Measurements from ENCODE around the gene SLC25A13. TPM values are rescaled to one million over a fixed set of nuclear protein-coding genes. Genes with fewer than 3 reads are reported as not detected.

The SLC25A13 gene
- total and polyA plus RNA-seq, 2 of the 13 experiments (the other 11 are each of a cell fraction or from before 2014, with no cell fraction given) = 36.2 to 84.9 TPM

DNA sequence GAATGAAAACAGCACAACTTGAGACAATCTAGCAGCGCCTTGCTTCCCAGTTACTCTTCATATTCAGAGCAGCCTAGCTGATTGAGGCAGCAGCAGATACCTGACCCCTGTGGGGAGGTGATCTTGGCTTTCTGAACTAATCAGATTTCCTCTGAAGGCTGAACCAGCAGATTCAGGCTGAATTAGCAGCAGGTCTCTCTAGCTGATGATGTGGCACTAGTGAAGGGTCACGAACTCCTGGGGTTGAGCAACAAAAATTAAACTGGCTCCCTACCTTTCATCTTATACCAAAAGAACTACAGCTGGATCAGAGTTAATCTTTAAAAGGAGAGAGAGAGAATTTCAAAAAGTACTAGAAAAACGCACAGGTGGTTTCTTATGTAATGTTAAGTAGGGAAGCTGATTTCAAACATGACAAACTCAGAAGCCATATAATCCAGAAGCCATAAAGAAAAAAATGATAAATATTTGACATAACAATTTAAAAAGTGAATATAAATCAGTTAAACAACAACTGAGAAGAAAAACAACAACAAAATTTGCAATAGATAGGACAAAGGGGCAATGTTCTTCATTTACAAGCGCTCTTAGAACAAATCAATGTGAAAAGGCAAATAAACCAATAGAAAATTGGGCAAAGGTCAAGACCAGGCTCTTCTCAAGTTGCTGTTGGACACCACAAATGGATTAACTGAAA is 13.5 kb downstream of the SLC25A13 start (continued):
- TF ChIP-seq ZNF710 (CRISPR knock-in tag; IDR thresholded peaks at IDR 0.05; ENCODE audit: borderline replicate concordance) = 0 out of 2 replicates have a peak, but pooled peaks have one; percentile 42
- TF ChIP-seq CENPBD1 (CRISPR knock-in tag; IDR thresholded peaks at IDR 0.05; ENCODE audit: borderline replicate concordance, low read depth) = no peak
- TF ChIP-seq NR2F1 (CRISPR knock-in tag; IDR thresholded peaks at IDR 0.05) = 0 out of 4 replicates have a peak, but pooled peaks of 1 of the 2 experiments have one; percentile 9
- peak; percentile 32; the same call in 1 of the 2 replicates for TF ChIP-seq MAFF (IDR thresholded peaks at IDR 0.05; ENCODE audit: low read depth, low read length)
- TF ChIP-seq, protein P1, sequence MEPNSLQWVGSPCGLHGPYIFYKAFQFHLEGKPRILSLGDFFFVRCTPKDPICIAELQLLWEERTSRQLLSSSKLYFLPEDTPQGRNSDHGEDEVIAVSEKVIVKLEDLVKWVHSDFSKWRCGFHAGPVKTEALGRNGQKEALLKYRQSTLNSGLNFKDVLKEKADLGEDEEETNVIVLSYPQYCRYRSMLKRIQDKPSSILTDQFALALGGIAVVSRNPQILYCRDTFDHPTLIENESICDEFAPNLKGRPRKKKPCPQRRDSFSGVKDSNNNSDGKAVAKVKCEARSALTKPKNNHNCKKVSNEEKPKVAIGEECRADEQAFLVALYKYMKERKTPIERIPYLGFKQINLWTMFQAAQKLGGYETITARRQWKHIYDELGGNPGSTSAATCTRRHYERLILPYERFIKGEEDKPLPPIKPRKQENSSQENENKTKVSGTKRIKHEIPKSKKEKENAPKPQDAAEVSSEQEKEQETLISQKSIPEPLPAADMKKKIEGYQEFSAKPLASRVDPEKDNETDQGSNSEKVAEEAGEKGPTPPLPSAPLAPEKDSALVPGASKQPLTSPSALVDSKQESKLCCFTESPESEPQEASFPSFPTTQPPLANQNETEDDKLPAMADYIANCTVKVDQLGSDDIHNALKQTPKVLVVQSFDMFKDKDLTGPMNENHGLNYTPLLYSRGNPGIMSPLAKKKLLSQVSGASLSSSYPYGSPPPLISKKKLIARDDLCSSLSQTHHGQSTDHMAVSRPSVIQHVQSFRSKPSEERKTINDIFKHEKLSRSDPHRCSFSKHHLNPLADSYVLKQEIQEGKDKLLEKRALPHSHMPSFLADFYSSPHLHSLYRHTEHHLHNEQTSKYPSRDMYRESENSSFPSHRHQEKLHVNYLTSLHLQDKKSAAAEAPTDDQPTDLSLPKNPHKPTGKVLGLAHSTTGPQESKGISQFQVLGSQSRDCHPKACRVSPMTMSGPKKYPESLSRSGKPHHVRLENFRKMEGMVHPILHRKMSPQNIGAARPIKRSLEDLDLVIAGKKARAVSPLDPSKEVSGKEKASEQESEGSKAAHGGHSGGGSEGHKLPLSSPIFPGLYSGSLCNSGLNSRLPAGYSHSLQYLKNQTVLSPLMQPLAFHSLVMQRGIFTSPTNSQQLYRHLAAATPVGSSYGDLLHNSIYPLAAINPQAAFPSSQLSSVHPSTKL (CRISPR knock-in tag; IDR thresholded peaks at IDR 0.05) = peak; percentile 61
- TF ChIP-seq USF2 (IDR thresholded peaks at IDR 0.05; ENCODE audit: low read depth, low read length) = no peak
- TF ChIP-seq USF2 (CRISPR knock-in tag; IDR thresholded peaks at IDR 0.05; ENCODE audit: borderline replicate concordance) = no peak
- TF ChIP-seq ZNF331 (CRISPR knock-in tag; IDR thresholded peaks at IDR 0.05) = peak; percentile 29; the same call in 1 of the 2 replicates
- no peak for TF ChIP-seq ZNF282 (IDR thresholded peaks at IDR 0.05; ENCODE audit: partially characterized antibody)
- no peak for TF ChIP-seq NFE2L1 (CRISPR knock-in tag; IDR thresholded peaks at IDR 0.05; ENCODE audit: borderline replicate concordance)
- no peak for TF ChIP-seq DMAP1 (CRISPR knock-in tag; IDR thresholded peaks at IDR 0.05)
- no peak for TF ChIP-seq ZNF790 (CRISPR knock-in tag; IDR thresholded peaks at IDR 0.05; ENCODE audit: borderline replicate concordance)
- TF ChIP-seq, protein P2, sequence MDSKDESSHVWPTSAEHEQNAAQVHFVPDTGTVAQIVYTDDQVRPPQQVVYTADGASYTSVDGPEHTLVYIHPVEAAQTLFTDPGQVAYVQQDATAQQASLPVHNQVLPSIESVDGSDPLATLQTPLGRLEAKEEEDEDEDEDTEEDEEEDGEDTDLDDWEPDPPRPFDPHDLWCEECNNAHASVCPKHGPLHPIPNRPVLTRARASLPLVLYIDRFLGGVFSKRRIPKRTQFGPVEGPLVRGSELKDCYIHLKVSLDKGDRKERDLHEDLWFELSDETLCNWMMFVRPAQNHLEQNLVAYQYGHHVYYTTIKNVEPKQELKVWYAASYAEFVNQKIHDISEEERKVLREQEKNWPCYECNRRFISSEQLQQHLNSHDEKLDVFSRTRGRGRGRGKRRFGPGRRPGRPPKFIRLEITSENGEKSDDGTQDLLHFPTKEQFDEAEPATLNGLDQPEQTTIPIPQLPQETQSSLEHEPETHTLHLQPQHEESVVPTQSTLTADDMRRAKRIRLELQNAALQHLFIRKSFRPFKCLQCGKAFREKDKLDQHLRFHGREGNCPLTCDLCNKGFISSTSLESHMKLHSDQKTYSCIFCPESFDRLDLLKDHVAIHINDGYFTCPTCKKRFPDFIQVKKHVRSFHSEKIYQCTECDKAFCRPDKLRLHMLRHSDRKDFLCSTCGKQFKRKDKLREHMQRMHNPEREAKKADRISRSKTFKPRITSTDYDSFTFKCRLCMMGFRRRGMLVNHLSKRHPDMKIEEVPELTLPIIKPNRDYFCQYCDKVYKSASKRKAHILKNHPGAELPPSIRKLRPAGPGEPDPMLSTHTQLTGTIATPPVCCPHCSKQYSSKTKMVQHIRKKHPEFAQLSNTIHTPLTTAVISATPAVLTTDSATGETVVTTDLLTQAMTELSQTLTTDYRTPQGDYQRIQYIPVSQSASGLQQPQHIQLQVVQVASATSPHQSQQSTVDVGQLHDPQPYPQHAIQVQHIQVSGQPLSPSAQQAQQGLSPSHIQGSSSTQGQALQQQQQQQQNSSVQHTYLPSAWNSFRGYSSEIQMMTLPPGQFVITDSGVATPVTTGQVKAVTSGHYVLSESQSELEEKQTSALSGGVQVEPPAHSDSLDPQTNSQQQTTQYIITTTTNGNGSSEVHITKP (CRISPR knock-in tag; IDR thresholded peaks at IDR 0.05; ENCODE audit: low read depth) = no peak
- TF ChIP-seq TARDBP (CRISPR knock-in tag; IDR thresholded peaks at IDR 0.05) = 0 out of 2 replicates have a peak, but pooled peaks have one; percentile 29
- TF ChIP-seq SRY (CRISPR knock-in tag; IDR thresholded peaks at IDR 0.05) = no peak
- no peak for TF ChIP-seq SOX6 (IDR thresholded peaks at IDR 0.05)
- peak; percentile 49; the same call in 1 of the 2 replicates for TF ChIP-seq SOX6 (CRISPR knock-in tag; IDR thresholded peaks at IDR 0.05)
